HL-60/S4 treated with phorbol 12-myristate 13-acetate at 8.2 ng/mL for 4 days and 3 days (cell line): ENCODE data around the gene MRPS2.

Source experiments
- in situ Hi-C: fragments of 300-500 bp; cut with MboI; formaldehyde crosslinking; loops from 2 replicates; pipeline ENCODE4 v1.15.0; 2022; ENCODE audit warnings: low sequenced_read_pairs

Gene MRPS2

GRCh38 chr9:135498381-135499126, 1.9 kb upstream of the MRPS2 start:
- in situ Hi-C loops = no loop called here

DNA sequence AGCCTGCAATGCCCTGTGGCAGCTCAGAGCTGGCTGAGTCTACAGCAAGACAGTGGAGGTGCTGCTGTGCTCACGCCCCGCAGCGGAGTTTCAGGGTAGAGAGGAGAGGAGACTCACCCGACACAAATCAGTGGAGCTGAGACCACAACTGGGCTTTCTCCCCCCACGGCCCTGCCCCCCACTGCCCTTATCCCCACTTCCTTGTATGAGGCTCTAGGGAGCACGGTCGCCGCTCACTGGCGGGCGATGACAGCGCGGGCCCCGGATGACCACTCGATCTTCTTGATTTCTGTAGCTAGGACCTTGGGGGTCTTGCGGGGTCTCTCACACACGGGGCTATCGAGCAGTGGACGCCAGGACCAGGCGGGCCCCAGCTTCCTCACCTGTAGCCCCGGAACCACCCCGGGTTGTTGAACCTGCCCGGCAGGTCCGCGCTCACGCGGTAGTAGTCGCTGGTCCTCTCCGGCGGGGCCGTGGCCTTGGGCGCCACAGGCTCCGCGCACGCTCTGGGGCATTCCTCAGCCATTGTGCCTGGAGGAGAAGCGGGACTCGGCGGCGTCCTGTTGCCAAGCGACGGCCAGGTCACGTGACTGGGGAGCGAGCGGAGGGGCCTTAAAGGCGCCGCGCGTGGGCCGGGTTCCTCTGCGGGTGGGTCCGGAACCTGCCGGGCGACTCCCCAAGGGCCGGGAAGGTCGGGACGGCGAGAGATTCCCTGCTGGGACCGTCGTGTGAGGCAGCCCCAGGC, 984 bp upstream of the MRPS2 start:
- in situ Hi-C loops = no loop called here

DNA sequence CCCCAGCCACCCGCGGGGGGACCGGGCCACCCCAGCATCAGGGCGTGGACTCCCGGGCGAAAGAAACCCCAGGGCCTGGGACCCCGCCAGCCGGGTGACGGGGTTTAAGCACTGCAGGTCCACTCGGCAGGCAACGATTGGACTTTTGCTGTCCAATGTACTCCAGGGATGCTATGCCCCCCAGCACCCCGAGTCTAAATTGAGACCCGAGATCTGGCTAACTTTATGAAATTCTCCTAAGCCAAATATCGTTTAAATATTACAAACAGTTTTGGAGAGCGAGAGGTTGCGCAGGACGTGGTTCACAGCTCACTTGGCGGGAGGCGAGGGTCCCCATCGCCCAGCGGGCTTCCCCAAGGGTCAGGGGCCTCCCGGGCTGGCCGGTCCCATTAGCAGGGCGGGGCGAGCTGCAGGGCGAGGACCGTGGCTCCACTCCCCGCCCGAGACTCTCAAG, 384 bp upstream of the MRPS2 start:
- in situ Hi-C loops = no loop called here

- in situ Hi-C loops = no loop called here
Measured at GRCh38 chr9:135501261-135502167, 1.0 kb downstream of the MRPS2 start.

DNA sequence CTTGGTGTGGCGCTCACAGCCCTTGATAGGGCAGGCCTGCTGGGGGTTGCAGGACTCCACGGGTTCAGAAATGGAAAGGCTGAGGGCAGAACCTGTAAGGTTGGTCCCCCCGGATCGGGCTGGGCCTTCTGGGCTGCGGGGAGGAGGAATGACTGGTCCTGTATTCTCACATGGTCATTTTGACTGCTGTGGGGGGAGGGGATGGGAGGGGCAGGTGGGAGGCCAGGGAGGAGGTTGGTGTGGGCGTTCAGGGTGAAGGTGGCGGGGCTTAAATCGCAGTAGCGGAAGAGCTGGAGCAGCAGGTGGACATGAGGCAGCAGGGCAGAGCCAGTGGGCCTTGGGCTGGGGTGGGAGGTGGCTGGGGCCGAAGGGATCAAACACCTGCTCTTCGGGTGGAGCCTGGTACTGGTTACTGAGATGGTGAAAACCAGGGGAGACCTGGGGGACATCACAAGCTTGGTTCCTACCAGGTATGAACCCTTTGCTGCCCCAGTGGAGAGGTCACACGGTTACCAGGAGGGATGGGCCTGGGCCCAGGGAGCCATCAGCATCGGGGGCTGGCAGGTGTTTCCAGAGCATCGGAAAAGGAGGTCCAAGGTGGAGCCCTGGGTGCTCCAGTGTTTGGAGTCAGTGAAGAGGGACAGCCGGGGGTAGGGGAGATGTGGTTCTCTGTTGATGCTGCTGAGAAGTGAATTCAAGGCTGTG, 1.8 kb downstream of the MRPS2 start:
- in situ Hi-C loops = no loop called here

GRCh38 chr9:135502873-135503321, 2.4 kb downstream of the MRPS2 start:
- in situ Hi-C loops = no loop called here

GRCh38 chr9:135503371-135504261, 3.1 kb downstream of the MRPS2 start:
- in situ Hi-C loops = no loop called here

- in situ Hi-C loops = no loop called here
Measured at GRCh38 chr9:135504262-135505243, 4.1 kb downstream of the MRPS2 start.

- in situ Hi-C loops = no loop called here
Measured at GRCh38 chr9:135505406-135506187, 5.1 kb downstream of the MRPS2 start.

GRCh38 chr9:135506327-135507103, 6.0 kb downstream of the MRPS2 start:
- in situ Hi-C loops = no loop called here

- in situ Hi-C loops = no loop called here
Measured at GRCh38 chr9:135507104-135508035, 6.9 kb downstream of the MRPS2 start.

DNA sequence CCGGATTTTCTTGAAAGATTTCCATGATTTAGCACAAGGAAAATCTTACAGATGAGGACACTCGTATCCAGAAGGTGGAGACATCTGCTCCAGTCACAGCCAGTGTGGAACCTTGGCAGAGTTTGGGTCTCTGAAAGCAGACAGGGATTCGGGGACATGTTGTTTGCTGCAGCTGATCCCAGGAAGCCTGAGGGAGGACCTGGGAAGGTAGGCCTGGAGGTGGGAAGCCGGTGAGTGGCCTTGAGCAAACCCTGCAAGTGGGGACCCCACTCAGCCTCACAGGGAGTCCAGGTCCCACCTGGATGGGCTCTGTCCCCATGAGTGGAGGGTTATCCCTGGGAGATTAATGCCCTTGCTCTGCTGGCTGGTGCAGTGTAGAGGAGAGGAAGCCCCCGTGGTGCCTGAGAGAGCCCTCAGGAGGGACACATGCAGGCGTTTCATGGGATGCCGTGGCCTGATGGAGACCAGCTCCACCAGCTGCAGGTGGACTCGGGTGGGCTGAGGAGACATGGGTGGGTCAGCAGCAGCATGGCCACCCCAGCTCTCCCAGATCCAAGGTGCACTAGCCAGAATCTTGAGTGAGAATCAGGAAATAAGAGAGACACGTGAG, 7.8 kb downstream of the MRPS2 start:
- in situ Hi-C loops = no loop called here

DNA sequence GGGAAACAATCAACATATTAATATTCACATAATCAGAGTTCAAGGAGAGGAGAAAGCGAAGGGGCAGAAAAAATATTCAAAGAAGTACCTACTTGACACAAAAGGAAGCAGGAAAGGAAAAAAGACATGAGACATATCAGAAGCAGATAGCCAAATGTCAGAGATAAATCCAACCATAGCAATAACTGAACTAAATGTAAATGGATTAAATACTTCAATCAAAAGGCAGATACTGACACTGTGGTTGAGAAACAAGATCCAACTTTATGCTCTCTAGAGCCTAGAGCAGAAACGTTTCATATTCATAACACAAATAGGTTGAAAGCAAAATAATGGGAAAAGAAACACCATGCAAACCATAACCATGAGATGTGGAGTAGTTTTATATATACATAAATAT, 9.0 kb downstream of the MRPS2 start:
- in situ Hi-C loops = no loop called here

DNA sequence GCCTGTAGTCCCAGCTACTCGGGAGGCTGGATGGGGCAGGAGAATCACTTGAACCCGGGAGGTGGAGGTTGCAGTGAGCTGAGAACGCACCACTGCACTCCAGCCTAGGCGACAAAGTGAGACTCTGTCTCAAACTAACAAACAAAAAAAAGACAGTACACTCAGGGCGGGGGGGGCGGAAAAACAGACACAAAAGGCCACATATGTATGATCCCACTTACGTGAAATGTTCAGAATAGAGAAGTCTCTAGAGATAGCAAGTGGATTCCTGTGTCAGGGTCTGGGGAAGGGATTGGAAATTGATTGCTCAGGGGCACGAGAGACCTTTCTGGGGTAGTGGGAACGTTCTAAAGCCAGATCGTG, 11.7 kb downstream of the MRPS2 start:
- in situ Hi-C loops = no loop called here

GRCh38 chr9:135512904-135513303, 12.4 kb downstream of the MRPS2 start:
- in situ Hi-C loops = no loop called here
